GM15510 (cell line): ENCODE data around the gene TXK.

ENCODE experiments used
- POLR2A ChIP-seq: IDR thresholded peaks from 3 replicates; pipeline ENCODE4 v1.6.1; 2011; ENCODE audit warnings: borderline replicate concordance; ENCODE audit not compliant: insufficient read length; ENCODE audit errors: extremely low read depth

The TXK gene

GRCh38 chr4:48134081-48134480 lies at the start of gene TXK:
Gene TXK, minus strand, starts transcription at chr4:48134250. Its CDS starts 80 bp downstream, at chr4:48134170.
- no peak for TF ChIP-seq POLR2A

GRCh38 chr4:48180234-48180633 lies 46.2 kb upstream of the TXK start:
- no peak for TF ChIP-seq POLR2A

GRCh38 chr4:48178931-48179330 lies 44.9 kb upstream of the TXK start:
- TF ChIP-seq POLR2A, result no peak

GRCh38 chr4:48175806-48176205 lies 41.8 kb upstream of the TXK start:
- TF ChIP-seq POLR2A, result no peak

- TF ChIP-seq POLR2A, result no peak
These were observed 41.3 kb upstream of the TXK start for GRCh38 chr4:48175328-48175727.

- no peak for TF ChIP-seq POLR2A
These were observed 39.3 kb upstream of the TXK start for GRCh38 chr4:48173056-48173991.

GRCh38 chr4:48172651-48173050 lies 38.6 kb upstream of the TXK start:
- TF ChIP-seq POLR2A, result no peak

- no peak for TF ChIP-seq POLR2A
These were observed 35.6 kb upstream of the TXK start for GRCh38 chr4:48169636-48170035.

- TF ChIP-seq POLR2A, result no peak
These were observed 33.7 kb upstream of the TXK start for GRCh38 chr4:48167538-48168263.

- no peak for TF ChIP-seq POLR2A
These were observed 29.7 kb upstream of the TXK start for GRCh38 chr4:48163746-48164145.

- TF ChIP-seq POLR2A, result no peak
These were observed 28.1 kb upstream of the TXK start for GRCh38 chr4:48162162-48162561.

- TF ChIP-seq POLR2A, result no peak
These were observed 23.2 kb upstream of the TXK start for GRCh38 chr4:48157271-48157670.

- TF ChIP-seq POLR2A, result no peak
These were observed 22.4 kb upstream of the TXK start for GRCh38 chr4:48156423-48156822.

GRCh38 chr4:48153791-48154550 lies 19.9 kb upstream of the TXK start:
- no peak for TF ChIP-seq POLR2A

GRCh38 chr4:48152259-48152658 lies 18.2 kb upstream of the TXK start:
- no peak for TF ChIP-seq POLR2A
